SH-SY5Y (cell line): ENCODE results near the gene VPS51.

Experiments used
- GATA2 ChIP-seq: IDR thresholded peaks from 2 replicates; pipeline ENCODE4 v1.6.1; 2011; ENCODE audit warnings: mild to moderate bottlenecking, low read depth, low read length
- GATA3 ChIP-seq: IDR thresholded peaks from 2 replicates; pipeline ENCODE4 v1.6.1; 2011; ENCODE audit warnings: low read depth, mild to moderate bottlenecking, low read length, moderate library complexity

DNA sequence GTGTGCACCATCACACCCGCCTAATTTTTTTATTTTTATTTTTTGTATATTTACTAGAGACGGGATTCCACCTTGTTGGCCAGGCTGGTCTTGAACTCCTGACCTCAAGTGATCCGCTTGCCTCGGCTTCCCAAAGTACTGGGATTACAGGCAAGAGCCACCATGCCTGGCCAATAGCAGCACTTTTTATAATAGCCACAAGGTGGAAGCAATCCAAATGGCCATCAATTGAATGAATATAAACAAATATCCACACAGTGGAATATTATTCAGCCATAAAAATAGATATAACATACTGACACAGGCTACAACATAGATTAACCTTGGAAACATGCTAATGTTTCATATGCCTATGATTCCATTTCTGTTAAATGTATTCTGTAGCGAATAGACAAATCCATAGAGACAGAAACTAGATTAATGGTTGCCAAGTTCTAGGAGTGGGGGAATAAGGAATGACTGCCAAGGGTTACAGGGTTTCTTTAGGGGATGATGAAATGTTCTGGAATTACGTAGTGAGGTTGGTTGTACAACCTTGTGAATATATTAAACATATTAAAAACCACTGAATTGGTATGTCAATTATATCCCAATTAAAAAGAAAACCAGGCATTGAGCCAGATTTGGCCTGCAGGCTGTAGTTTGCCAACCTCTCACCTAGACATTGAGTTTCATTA is 4.8 kb downstream of the VPS51 start:
- TF ChIP-seq GATA2 (no peak), GATA3 (no peak)
